ENCODE data around the gene FGD1. TPM values are rescaled to one million over a fixed set of nuclear protein-coding genes. Genes with fewer than 3 reads are reported as not detected.

The FGD1 gene
- total RNA-seq, 1 experiment from 2014 or later = 36.3 TPM

DNA sequence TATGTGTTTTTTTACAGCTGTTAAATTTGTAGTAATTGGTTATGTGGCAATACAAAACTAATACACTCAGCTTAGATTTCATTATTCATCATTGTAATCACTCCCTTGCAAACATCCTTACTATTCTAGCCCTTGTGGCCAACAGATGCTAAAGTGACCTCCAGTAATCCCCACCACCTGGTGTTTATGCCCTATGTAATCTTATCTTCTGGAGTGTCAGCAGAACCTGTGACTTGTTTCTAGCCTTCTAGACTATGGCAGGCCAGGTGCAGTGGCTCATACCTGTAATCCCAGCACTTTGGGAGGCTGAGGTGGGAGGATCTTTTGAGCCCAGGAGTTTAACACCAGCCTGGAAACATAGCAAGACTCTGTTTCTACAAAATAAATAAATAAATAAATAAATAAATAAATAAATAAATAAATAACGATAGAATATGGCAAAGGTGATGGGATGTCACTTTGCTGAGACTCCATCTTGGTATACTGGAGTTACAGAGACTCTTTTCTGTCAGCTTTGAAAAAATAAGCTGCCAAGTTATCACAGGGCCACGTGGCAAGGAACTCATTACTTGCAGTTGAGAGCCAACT lies 68.1 kb downstream of the FGD1 start:
- Mint-ChIP-seq H3K9me3 (no peaks in the 10 kb centered on the region), H3K4me1 (peaks cover 4% of the 10 kb centered on the region), H3K36me3 (no peaks in the 10 kb centered on the region), H3K27me3 (ENCODE audit: low read depth) (peaks cover 3% of the 10 kb centered on the region), H3K4me3 (no peak overlapping the region), H3K27ac (no peak overlapping the region)
- POLR2A ChIA-PET = no interaction called here
- CTCF ChIA-PET = no interaction called here
- TF ChIP-seq, protein P1, sequence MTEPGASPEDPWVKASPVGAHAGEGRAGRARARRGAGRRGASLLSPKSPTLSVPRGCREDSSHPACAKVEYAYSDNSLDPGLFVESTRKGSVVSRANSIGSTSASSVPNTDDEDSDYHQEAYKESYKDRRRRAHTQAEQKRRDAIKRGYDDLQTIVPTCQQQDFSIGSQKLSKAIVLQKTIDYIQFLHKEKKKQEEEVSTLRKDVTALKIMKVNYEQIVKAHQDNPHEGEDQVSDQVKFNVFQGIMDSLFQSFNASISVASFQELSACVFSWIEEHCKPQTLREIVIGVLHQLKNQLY (CRISPR knock-in tag; IDR thresholded peaks at IDR 0.05) = no peak
- TF ChIP-seq CBFB (CRISPR knock-in tag; IDR thresholded peaks at IDR 0.05; ENCODE audit: low read depth) (no peak), AR (CRISPR knock-in tag; IDR thresholded peaks at IDR 0.05) (no peak), SMAD3 (CRISPR knock-in tag; IDR thresholded peaks at IDR 0.05; ENCODE audit: borderline replicate concordance) (no peak)
- DNase-seq (ENCODE audit: low spot score) = no peak
- no peak for ATAC-seq

DNA sequence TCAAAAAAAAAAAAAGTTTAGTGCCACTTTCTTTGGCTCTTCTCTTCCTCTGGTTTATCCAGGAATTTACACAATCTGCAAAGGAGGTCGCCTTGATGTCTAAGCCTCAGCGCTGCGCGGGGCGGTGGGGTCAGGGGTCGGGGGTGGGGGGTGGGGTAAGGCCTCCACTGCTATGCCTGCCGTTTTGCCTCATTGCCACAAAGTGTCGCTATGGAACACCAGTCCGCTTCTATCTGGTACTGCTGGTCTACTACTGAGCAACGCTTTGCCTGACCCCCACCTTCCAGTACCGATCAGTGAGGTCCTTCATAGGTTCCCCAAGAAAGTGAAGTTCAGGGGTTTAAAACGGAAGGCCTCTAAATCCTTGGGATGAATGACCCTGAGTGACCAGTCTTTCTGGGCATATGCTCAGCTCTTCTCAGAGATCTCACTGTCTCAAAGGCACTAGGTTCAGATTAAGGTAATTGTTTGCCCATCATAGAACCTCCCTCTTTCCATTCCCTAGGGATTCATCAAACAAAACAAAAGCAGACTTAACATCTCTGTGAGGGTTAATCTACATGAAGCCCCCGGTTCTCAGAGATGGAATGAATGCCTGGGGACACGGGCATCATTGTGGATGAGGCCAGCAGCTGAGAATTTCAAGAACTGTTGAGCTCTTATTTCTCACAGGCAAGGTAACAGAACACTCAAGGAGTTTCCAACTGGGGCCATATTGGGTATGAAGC lies 72.7 kb downstream of the FGD1 start:
- no peak overlapping the region for H3K27ac Mint-ChIP-seq
- peak; percentile 44 for DNase-seq (ENCODE audit: low spot score)
- no peaks in the 10 kb centered on the region; the same call in 1 of the 2 replicates for H3K27me3 Mint-ChIP-seq (ENCODE audit: low read depth)
- POLR2A ChIA-PET = no interaction called here
- peak; percentile 99 for ATAC-seq
- no peaks in the 10 kb centered on the region for H3K9me3 Mint-ChIP-seq
- CTCF ChIA-PET = interaction anchor here (0.5 kb wide), 1 partner anchor 26 kb away, joined by 5 read pairs; no protein-coding TSS in a partner anchor
- peaks cover 4% of the 10 kb centered on the region for H3K4me1 Mint-ChIP-seq
- H3K36me3 Mint-ChIP-seq = no peaks in the 10 kb centered on the region
- TF ChIP-seq CREB1 (CRISPR knock-in tag; IDR thresholded peaks at IDR 0.05) = no peak
- TF ChIP-seq, protein P2, sequence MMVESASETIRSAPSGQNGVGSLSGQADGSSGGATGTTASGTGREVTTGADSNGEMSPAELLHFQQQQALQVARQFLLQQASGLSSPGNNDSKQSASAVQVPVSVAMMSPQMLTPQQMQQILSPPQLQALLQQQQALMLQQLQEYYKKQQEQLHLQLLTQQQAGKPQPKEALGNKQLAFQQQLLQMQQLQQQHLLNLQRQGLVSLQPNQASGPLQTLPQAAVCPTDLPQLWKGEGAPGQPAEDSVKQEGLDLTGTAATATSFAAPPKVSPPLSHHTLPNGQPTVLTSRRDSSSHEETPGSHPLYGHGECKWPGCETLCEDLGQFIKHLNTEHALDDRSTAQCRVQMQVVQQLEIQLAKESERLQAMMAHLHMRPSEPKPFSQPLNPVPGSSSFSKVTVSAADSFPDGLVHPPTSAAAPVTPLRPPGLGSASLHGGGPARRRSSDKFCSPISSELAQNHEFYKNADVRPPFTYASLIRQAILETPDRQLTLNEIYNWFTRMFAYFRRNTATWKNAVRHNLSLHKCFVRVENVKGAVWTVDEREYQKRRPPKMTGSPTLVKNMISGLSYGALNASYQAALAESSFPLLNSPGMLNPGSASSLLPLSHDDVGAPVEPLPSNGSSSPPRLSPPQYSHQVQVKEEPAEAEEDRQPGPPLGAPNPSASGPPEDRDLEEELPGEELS (CRISPR knock-in tag; IDR thresholded peaks at IDR 0.05) = no peak
- no peak for TF ChIP-seq NR2C2 (CRISPR knock-in tag; IDR thresholded peaks at IDR 0.05)
- no peak for TF ChIP-seq FOXP1 (CRISPR knock-in tag; IDR thresholded peaks at IDR 0.05; ENCODE audit: borderline replicate concordance)
- no peak for TF ChIP-seq ARID4B (CRISPR knock-in tag; IDR thresholded peaks at IDR 0.05; ENCODE audit: borderline replicate concordance)
- no peak for TF ChIP-seq ZBTB21 (CRISPR knock-in tag; IDR thresholded peaks at IDR 0.05; ENCODE audit: borderline replicate concordance)
- no peak for TF ChIP-seq JAZF1 (CRISPR knock-in tag; IDR thresholded peaks at IDR 0.05)
- no peak for TF ChIP-seq ELF4 (CRISPR knock-in tag; IDR thresholded peaks at IDR 0.05; ENCODE audit: low read depth)
- TF ChIP-seq, protein P3, sequence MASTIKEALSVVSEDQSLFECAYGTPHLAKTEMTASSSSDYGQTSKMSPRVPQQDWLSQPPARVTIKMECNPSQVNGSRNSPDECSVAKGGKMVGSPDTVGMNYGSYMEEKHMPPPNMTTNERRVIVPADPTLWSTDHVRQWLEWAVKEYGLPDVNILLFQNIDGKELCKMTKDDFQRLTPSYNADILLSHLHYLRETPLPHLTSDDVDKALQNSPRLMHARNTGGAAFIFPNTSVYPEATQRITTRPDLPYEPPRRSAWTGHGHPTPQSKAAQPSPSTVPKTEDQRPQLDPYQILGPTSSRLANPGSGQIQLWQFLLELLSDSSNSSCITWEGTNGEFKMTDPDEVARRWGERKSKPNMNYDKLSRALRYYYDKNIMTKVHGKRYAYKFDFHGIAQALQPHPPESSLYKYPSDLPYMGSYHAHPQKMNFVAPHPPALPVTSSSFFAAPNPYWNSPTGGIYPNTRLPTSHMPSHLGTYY (CRISPR knock-in tag; IDR thresholded peaks at IDR 0.05) = no peak
- TF ChIP-seq, protein P4, sequence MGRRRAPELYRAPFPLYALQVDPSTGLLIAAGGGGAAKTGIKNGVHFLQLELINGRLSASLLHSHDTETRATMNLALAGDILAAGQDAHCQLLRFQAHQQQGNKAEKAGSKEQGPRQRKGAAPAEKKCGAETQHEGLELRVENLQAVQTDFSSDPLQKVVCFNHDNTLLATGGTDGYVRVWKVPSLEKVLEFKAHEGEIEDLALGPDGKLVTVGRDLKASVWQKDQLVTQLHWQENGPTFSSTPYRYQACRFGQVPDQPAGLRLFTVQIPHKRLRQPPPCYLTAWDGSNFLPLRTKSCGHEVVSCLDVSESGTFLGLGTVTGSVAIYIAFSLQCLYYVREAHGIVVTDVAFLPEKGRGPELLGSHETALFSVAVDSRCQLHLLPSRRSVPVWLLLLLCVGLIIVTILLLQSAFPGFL (CRISPR knock-in tag; IDR thresholded peaks at IDR 0.05; ENCODE audit: borderline replicate concordance) = no peak
- H3K4me3 Mint-ChIP-seq = no peak overlapping the region

Measured in WTC11 (cell line).